PC-3 (cell line): ENCODE data around the gene LRRC4B. TPM values are rescaled to one million over a fixed set of nuclear protein-coding genes. Genes with fewer than 3 reads are reported as not detected.

Experiments used
- ATAC-seq: fragments of 200-7000 bp; cut with Tn5 transposase; 2 replicates; pipeline ENCODE4 v1.9.1; 2020; ENCODE audit warnings: mild to moderate bottlenecking, moderate library complexity
- BruUV-seq: library from RNA; stranded (reverse); fragments of 400-500 nt; replicated peaks from 2 replicates; lab custom pipeline; 2021; lab: Mats Ljungman, UMichigan
- CTCF ChIA-PET: fragments of 300-600 bp; sonication (Branson Sonifier 250); formaldehyde crosslinking; loops from one replicate; lab custom pipeline; 2022; ENCODE audit warnings: antibody characterized with exemption; lab: Charles Lee
- POLR2A ChIA-PET: fragments of 300-600 bp; sonication (Branson Sonifier 250); formaldehyde crosslinking; loops from one replicate; lab custom pipeline; 2022; ENCODE audit warnings: antibody characterized with exemption; ENCODE audit not compliant: unreplicated experiment; lab: Charles Lee
- DNase-seq: peaks from one replicate; pipeline ENCODE4 v3.0.0-alpha.2; 2015
- H2AFZ ChIP-seq: fragments of 300-600 bp; sonication (generic); 2 replicates; pipeline ENCODE4 v1.6.0; 2016; ENCODE audit warnings: antibody characterized with exemption, low read length
- H3F3A ChIP-seq: fragments of 300-600 bp; sonication (generic); one replicate; pipeline ENCODE4 v1.6.0; 2017; ENCODE audit warnings: antibody characterized with exemption, low read length, control low read depth, mild to moderate bottlenecking; ENCODE audit not compliant: unreplicated experiment
- H3K27ac ChIP-seq: fragments of 300-600 bp; sonication (generic); 2 replicates; pipeline ENCODE4 v1.5.1; 2016; ENCODE audit warnings: mild to moderate bottlenecking, low read length
- H3K27me3 ChIP-seq: fragments of 300-600 bp; sonication (generic); 2 replicates; pipeline ENCODE4 v1.6.1; 2016; ENCODE audit warnings: low read length, mixed read lengths
- H3K36me3 ChIP-seq: fragments of 300-600 bp; sonication (generic); 2 replicates; pipeline ENCODE4 v1.6.1; 2016; ENCODE audit warnings: low read depth, mixed run types, low read length, mixed read lengths
- H3K4me1 ChIP-seq: fragments of 300-600 bp; sonication (generic); 2 replicates; pipeline ENCODE4 v1.5.1; 2016; ENCODE audit warnings: low read length; ENCODE audit not compliant: insufficient read depth
- H3K4me2 ChIP-seq: fragments of 300-600 bp; sonication (generic); 2 replicates; pipeline ENCODE4 v1.6.0; 2016; ENCODE audit warnings: low read length
- H3K4me3 ChIP-seq: fragments of 300-600 bp; sonication (generic); 2 replicates; pipeline ENCODE4 v1.5.1; 2016; ENCODE audit warnings: mild to moderate bottlenecking, low read length, mixed read lengths
- H3K79me2 ChIP-seq: fragments of 300-600 bp; sonication (generic); 2 replicates; pipeline ENCODE4 v1.6.1; 2017; ENCODE audit warnings: low read length, mixed read lengths
- H3K9ac ChIP-seq: fragments of 300-600 bp; sonication (generic); 2 replicates; pipeline ENCODE4 v1.6.0; 2016; ENCODE audit warnings: mild to moderate bottlenecking, low read length
- H3K9me2 ChIP-seq: fragments of 300-600 bp; sonication (generic); replicated peaks from 2 replicates; pipeline ENCODE4 v1.6.1; 2016; ENCODE audit warnings: mixed run types, low read length, mixed read lengths
- H3K9me3 ChIP-seq: fragments of 300-600 bp; sonication (generic); 2 replicates; pipeline ENCODE4 v1.6.1; 2016; ENCODE audit warnings: low read length, mixed read lengths
- H4K20me1 ChIP-seq: fragments of 300-600 bp; sonication (generic); 2 replicates; pipeline ENCODE4 v1.6.1; 2016; ENCODE audit warnings: low read length, mixed read lengths
- EZH2 ChIP-seq: fragments of 300-600 bp; sonication (generic); IDR thresholded peaks from one replicate; pipeline ENCODE4 v1.6.1; 2017; ENCODE audit warnings: antibody characterized with exemption, mild to moderate bottlenecking, low read length; ENCODE audit not compliant: unreplicated experiment
- EZH2phosphoT487 ChIP-seq: fragments of 300-600 bp; sonication (generic); IDR thresholded peaks from 2 replicates; pipeline ENCODE4 v1.6.1; 2018; ENCODE audit warnings: mild to moderate bottlenecking, antibody characterized with exemption, low read length, borderline replicate concordance
- intact Hi-C: fragments of 100-400 bp; cut with micrococcal nuclease; formaldehyde crosslinking; loops from 2 replicates; pipeline ENCODE4 v1.9.0; 2023
- total RNA-seq: library from RNA; depleted of rRNA; stranded (reverse); fragments of >200 nt; gene quantifications from 2 replicates; pipeline ENCODE4 v1.2.3, GENCODE V29; 2014
- TF ChIP-seq, protein P1 (sequence below): fragments of 300-600 bp; sonication (generic); conservative IDR thresholded peaks from 2 replicates; pipeline ENCODE4 v1.5.1; 2017; ENCODE audit warnings: antibody characterized with exemption, low read depth, mild to moderate bottlenecking, low read length

Gene LRRC4B
- total RNA-seq, 1 experiment from 2014 or later = 0.26 TPM

DNA sequence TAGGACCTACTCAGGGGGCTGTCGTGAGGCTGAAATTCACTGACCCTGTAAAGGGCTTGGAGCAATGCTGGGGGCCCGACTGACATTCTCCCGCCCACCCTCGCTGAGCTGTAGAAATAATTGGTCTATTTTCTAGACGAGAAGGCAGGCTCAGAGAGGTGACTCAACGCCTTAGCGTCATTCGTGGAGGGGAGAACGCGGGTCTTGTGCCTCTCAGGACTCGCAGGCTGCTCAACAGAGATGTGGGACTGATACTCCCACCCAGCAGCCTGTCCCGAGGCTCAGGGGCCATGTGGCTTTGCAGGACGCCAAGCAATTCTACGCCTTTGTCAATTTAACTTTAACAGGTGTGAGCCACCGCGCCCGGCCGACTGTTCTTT lies 30.9 kb downstream of the LRRC4B start:
- ChIA-PET POLR2A (no interaction called here), CTCF (interaction anchor here (0.7 to 2.3 kb wide), 3 partner anchors 19 to 246 kb away, joined by 3 to 13 read pairs (median 4); no protein-coding TSS in a partner anchor)
- no peaks in the 10 kb centered on the region for H3K36me3 ChIP-seq
- DNase-seq (no peak), ATAC-seq (no peak)
- H3K4me2 ChIP-seq = no peak overlapping the region
- H3K9ac ChIP-seq = no peak overlapping the region
- H2AFZ ChIP-seq = no peak overlapping the region
- H3K9me3 ChIP-seq = peaks cover 11% of the 10 kb centered on the region
- no TSS peak for BruUV-seq
- intact Hi-C loops = loop anchor here (5.0 kb wide), 2 partner anchors 245 to 385 kb away; no protein-coding TSS in a partner anchor
- H3K4me3 ChIP-seq = no peak overlapping the region
- no peaks in the 10 kb centered on the region for H3K79me2 ChIP-seq
- no peaks in the 10 kb centered on the region for H3K9me2 ChIP-seq
- H4K20me1 ChIP-seq = no peaks in the 10 kb centered on the region
- no peak for TF ChIP-seq EZH2
- TF ChIP-seq EZH2phosphoT487 = no peak
- peaks cover 11% of the 10 kb centered on the region; the same call in 1 of the 2 replicates for H3K27me3 ChIP-seq
- no peaks in the 10 kb centered on the region for H3F3A ChIP-seq
- no peak overlapping the region for H3K27ac ChIP-seq
- H3K4me1 ChIP-seq = no peaks in the 10 kb centered on the region

DNA sequence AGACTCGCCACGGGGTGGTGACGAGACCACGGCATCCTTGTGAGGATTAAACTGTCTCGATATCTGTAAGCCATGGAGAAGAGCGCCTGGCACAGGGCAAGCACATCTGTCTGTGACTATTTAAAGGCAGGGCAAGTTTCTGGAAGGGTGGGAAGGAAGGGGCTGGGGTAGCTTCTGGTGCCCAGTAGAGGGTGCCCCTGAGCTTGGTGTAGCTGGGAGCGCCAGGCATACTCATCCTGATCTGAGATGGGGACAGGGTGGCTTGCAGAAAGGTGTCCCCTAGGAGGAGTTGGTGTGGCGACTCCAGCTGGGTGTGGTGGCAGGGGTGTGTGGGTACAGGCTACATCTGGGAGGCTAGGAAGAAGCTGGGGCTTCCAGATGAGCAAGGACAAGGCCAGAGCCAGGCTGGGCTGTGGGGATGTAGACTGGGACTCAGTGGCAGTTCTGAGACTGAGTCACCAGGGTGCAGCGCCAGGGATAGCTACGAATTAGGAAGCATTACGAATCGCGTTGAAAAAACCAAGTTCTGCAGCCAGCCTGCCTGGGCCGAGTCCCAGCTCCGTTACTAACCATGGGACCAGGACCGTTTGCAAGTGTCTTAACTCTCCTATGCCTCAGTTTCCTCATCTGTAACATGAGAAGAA lies 31.5 kb downstream of the LRRC4B start:
- ChIA-PET POLR2A (no interaction called here), CTCF (interaction anchor here (0.6 to 1.3 kb wide), 3 partner anchors 20 to 746 kb away, joined by 4 read pairs; no protein-coding TSS in a partner anchor)
- no TSS peak for BruUV-seq

DNA sequence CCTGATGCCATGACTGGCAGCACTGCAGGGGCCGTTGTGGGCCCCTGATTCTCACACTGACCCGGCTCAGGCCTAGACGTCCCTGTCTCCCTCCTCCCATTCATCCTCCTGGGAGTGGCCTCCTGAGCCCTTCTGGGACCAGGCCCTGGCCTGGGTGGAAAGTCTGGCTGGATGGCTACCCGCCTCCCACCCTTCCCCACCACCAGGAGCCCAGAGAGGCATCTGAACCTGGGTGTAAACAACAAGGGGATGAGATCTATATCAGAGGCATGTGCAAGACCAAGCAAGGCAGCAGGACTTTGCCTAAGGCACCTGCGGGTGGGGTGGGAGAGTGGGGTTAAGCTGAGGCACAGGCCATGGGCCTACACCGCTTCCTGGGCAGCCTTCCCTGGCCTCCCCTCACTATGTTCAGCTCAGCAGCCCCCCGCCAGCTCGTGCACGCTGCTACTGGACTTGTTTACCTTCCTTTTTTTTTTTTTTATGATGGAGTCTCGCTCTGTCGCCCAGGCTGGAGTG lies 32.5 kb downstream of the LRRC4B start:
- H3K79me2 ChIP-seq = no peaks in the 10 kb centered on the region
- H3K9me2 ChIP-seq = no peaks in the 10 kb centered on the region
- no peaks in the 10 kb centered on the region for H3K4me1 ChIP-seq
- H3F3A ChIP-seq = no peaks in the 10 kb centered on the region
- ATAC-seq (no peak), DNase-seq (no peak)
- ChIA-PET CTCF (interaction anchor here (0.6 to 1.3 kb wide), 2 partner anchors 21 to 156 kb away, joined by 4 read pairs; no protein-coding TSS in a partner anchor), POLR2A (no interaction called here)
- peaks cover 14% of the 10 kb centered on the region; the same call in 1 of the 2 replicates for H3K27me3 ChIP-seq
- TF ChIP-seq EZH2phosphoT487 (no peak), EZH2 (no peak)
- TF ChIP-seq, protein P1, sequence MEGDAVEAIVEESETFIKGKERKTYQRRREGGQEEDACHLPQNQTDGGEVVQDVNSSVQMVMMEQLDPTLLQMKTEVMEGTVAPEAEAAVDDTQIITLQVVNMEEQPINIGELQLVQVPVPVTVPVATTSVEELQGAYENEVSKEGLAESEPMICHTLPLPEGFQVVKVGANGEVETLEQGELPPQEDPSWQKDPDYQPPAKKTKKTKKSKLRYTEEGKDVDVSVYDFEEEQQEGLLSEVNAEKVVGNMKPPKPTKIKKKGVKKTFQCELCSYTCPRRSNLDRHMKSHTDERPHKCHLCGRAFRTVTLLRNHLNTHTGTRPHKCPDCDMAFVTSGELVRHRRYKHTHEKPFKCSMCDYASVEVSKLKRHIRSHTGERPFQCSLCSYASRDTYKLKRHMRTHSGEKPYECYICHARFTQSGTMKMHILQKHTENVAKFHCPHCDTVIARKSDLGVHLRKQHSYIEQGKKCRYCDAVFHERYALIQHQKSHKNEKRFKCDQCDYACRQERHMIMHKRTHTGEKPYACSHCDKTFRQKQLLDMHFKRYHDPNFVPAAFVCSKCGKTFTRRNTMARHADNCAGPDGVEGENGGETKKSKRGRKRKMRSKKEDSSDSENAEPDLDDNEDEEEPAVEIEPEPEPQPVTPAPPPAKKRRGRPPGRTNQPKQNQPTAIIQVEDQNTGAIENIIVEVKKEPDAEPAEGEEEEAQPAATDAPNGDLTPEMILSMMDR = no peak
- H3K36me3 ChIP-seq = no peaks in the 10 kb centered on the region
- no TSS peak for BruUV-seq
- peaks cover 12% of the 10 kb centered on the region for H3K9me3 ChIP-seq
- no peaks in the 10 kb centered on the region for H4K20me1 ChIP-seq
- H3K9ac ChIP-seq = no peak overlapping the region
- intact Hi-C loops = loop anchor here (5.0 kb wide), 2 partner anchors 247 to 387 kb away; no protein-coding TSS in a partner anchor
- no peak overlapping the region for H3K4me2 ChIP-seq
- no peak overlapping the region for H2AFZ ChIP-seq
- no peak overlapping the region for H3K4me3 ChIP-seq
- H3K27ac ChIP-seq = no peak overlapping the region

More for the DNA sequence above, 31.5 kb downstream of the LRRC4B start:
- Histone ChIP-seq H3F3A (no peaks in the 10 kb centered on the region), H3K27ac (no peak overlapping the region), H3K9ac (no peak overlapping the region), H3K4me2 (no peak overlapping the region), H3K27me3 (peaks cover 14% of the 10 kb centered on the region; the same call in 1 of the 2 replicates), H4K20me1 (no peaks in the 10 kb centered on the region), H3K79me2 (no peaks in the 10 kb centered on the region), H3K4me3 (no peak overlapping the region), H2AFZ (no peak overlapping the region), H3K9me2 (no peaks in the 10 kb centered on the region), H3K36me3 (no peaks in the 10 kb centered on the region), H3K4me1 (no peaks in the 10 kb centered on the region), H3K9me3 (peaks cover 12% of the 10 kb centered on the region)
- no peak for TF ChIP-seq EZH2phosphoT487
- TF ChIP-seq, protein P1 = peak; percentile 48
- no peak; the same call in 1 of the 2 replicates for ATAC-seq
- intact Hi-C loops = loop anchor here (5.0 kb wide), 2 partner anchors 246 to 386 kb away; no protein-coding TSS in a partner anchor
- DNase-seq = no peak
